Mesothelial cell of epicardium (in vitro differentiated cells): ENCODE measurements around the gene KDM1B. TPM values are rescaled to one million over a fixed set of nuclear protein-coding genes. Genes with fewer than 3 reads are reported as not detected.

ENCODE experiments used
- DNase-seq, 2 experiments: peaks; one replicate each; pipeline ENCODE4 v3.0.0; 2021; ENCODE audit warnings: low spot score in 2 of 2; ENCODE audit not compliant: unreplicated experiment in 2 of 2
- H3K27ac Mint-ChIP-seq: 2 replicates; pipeline ENCODE4 v1.8.0; 2021; ENCODE audit warnings: mixed read lengths
- H3K27me3 Mint-ChIP-seq: 2 replicates; pipeline ENCODE4 v1.8.0; 2021; ENCODE audit warnings: low read depth, mixed read lengths
- H3K36me3 Mint-ChIP-seq: 2 replicates; pipeline ENCODE4 v1.8.0; 2021; ENCODE audit warnings: mixed read lengths
- H3K4me1 Mint-ChIP-seq: 2 replicates; pipeline ENCODE4 v1.8.0; 2021; ENCODE audit warnings: mixed read lengths
- H3K4me3 Mint-ChIP-seq: 2 replicates; pipeline ENCODE4 v1.8.0; 2021; ENCODE audit warnings: mild to moderate bottlenecking, moderate library complexity, mixed read lengths
- H3K9me3 Mint-ChIP-seq: 2 replicates; pipeline ENCODE4 v1.8.0; 2021; ENCODE audit warnings: mixed read lengths
- total RNA-seq: library from RNA; stranded (reverse); gene quantifications from 3 replicates; pipeline ENCODE4 v1.2.1, GENCODE V29; 2021
- TF ChIP-seq, protein P1 (sequence below): fragments of 200-600 bp; sonication (generic); IDR thresholded peaks from one replicate; pipeline ENCODE4 v1.5.0; 2021; ENCODE audit warnings: antibody characterized with exemption; ENCODE audit not compliant: unreplicated experiment

The KDM1B gene
- total RNA-seq, 1 donor from 2014 or later: 16.1 TPM

DNA sequence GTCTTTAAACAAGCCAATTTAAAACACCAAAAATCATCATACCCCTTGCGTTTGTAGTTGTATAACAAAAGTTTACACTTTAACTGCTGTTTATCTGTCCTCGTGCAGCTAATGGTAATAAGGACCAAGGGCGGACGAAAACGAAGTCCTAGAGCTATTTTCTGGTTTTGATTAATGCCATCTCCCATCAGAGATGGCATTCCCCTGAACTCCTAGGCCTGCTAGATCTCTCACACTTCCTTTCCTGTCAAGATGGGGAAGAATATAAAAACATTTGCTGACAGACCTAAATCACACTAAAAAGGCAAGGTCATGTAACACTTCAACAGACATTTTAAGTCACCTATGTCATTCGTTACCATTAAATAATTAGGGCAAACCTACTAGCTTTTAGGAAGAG, 99.6 kb downstream of the KDM1B start:
- no peaks in the 10 kb centered on the region for H3K27me3 Mint-ChIP-seq
- no peaks in the 10 kb centered on the region for H3K9me3 Mint-ChIP-seq
- DNase-seq: no peak
- H3K27ac Mint-ChIP-seq: peak overlapping the region; percentile 5
- H3K4me1 Mint-ChIP-seq: peaks cover 8% of the 10 kb centered on the region
- H3K36me3 Mint-ChIP-seq: peaks cover 41% of the 10 kb centered on the region
- TF ChIP-seq, protein P1, sequence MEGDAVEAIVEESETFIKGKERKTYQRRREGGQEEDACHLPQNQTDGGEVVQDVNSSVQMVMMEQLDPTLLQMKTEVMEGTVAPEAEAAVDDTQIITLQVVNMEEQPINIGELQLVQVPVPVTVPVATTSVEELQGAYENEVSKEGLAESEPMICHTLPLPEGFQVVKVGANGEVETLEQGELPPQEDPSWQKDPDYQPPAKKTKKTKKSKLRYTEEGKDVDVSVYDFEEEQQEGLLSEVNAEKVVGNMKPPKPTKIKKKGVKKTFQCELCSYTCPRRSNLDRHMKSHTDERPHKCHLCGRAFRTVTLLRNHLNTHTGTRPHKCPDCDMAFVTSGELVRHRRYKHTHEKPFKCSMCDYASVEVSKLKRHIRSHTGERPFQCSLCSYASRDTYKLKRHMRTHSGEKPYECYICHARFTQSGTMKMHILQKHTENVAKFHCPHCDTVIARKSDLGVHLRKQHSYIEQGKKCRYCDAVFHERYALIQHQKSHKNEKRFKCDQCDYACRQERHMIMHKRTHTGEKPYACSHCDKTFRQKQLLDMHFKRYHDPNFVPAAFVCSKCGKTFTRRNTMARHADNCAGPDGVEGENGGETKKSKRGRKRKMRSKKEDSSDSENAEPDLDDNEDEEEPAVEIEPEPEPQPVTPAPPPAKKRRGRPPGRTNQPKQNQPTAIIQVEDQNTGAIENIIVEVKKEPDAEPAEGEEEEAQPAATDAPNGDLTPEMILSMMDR: no peak
- H3K4me3 Mint-ChIP-seq: no peak overlapping the region

DNA sequence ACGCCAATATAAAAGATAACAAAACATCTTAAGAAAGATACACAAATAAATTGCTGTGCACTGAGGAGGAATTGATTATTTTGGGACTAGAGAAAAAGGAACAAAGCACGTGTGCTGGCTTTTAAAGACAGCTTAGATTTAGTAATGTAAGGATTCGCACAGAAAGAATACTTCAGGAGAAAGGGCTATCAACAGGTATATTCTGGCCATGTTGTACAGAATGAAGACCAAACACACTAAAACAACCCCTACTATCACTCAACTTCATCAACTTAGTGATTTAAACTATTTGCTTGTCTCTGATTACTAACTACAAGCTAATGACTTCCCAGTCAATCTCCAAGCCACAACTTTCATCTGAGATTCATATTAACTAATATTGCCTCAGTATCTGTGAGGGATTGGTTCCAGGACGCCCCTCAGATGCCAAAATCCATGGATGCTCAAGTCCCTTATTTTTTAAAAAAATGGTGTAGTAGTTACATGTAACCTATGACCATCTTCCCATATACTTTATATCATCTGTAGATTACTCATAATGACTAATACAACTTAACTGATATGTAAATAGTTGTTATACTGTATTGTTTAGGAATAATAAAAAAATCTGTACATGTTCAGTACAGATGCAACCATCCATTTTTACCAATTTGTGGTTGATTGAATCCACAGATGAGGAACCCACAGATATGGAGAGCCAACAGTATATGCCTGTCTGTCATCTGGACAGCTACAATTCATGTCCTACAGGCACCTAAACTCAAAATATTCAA, 104.6 kb downstream of the KDM1B start:
- no peak overlapping the region for H3K4me3 Mint-ChIP-seq
- TF ChIP-seq, protein P1: no peak
- H3K36me3 Mint-ChIP-seq: peaks cover 25% of the 10 kb centered on the region
- H3K27ac Mint-ChIP-seq: peak overlapping the region; percentile 58
- H3K4me1 Mint-ChIP-seq: peaks cover 44% of the 10 kb centered on the region
- H3K9me3 Mint-ChIP-seq: no peaks in the 10 kb centered on the region
- no peaks in the 10 kb centered on the region for H3K27me3 Mint-ChIP-seq
- DNase-seq: no peak

DNA sequence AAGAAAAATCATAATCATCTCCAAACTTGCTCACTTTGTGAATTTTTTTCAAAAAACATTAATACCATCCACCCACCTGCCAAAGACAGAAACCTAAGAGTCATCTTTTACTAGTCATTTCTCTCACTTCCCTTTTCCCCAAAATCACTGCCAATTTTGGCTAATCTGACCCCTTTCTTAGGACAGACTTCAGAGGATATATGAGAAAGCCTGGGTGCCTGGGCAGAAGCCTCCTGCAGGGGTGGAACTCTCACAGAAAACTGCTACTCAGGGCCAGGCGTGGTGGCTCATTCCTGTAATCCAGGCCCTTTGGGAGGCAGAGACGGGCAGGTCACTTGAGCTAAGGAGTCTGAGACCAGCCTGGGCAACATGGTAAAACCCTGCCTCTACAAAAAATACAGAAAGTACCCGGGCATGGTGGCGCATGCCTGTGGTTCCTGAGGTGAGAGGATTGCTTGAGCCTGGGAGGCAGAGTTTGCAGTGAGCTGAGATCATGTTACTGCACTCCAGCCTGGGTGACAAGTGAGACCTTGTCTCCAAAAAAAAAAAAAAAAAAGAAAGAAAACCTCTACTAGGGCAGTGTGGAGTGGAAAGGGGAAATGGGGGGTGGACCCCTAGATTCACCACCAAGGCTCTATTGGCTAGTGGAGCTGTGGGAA, 105.4 kb downstream of the KDM1B start:
- Mint-ChIP-seq H3K4me3 (no peak overlapping the region), H3K27ac (peak overlapping the region; percentile 58), H3K36me3 (peaks cover 19% of the 10 kb centered on the region), H3K27me3 (no peaks in the 10 kb centered on the region), H3K9me3 (no peaks in the 10 kb centered on the region), H3K4me1 (peaks cover 51% of the 10 kb centered on the region)
- TF ChIP-seq, protein P1: no peak
- no peak for DNase-seq

DNA sequence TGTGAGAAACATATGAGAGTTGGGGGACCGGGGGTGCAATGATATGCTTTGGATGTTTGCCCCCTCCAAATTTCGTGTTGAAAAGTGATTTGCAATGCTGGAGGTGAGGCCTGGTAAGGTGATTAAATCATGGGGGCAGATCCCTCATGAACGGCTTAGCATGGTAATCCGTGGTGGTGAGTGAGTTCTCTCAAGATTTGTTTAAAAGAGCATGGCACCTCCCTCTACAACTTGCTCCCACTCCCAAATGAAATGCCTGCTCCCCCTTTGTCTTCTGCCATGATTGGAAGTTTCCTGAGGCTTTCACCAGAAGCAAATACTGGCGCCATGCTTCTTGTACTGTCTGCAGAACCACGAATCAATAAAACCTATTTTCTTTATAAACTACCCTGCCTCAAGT, 106.7 kb downstream of the KDM1B start:
- Mint-ChIP-seq H3K27ac (peak overlapping the region; percentile 83), H3K36me3 (peaks cover 12% of the 10 kb centered on the region), H3K9me3 (no peaks in the 10 kb centered on the region), H3K27me3 (no peaks in the 10 kb centered on the region), H3K4me3 (peak overlapping the region; percentile 88), H3K4me1 (peaks cover 51% of the 10 kb centered on the region)
- TF ChIP-seq, protein P1: no peak
- no peak for DNase-seq

DNA sequence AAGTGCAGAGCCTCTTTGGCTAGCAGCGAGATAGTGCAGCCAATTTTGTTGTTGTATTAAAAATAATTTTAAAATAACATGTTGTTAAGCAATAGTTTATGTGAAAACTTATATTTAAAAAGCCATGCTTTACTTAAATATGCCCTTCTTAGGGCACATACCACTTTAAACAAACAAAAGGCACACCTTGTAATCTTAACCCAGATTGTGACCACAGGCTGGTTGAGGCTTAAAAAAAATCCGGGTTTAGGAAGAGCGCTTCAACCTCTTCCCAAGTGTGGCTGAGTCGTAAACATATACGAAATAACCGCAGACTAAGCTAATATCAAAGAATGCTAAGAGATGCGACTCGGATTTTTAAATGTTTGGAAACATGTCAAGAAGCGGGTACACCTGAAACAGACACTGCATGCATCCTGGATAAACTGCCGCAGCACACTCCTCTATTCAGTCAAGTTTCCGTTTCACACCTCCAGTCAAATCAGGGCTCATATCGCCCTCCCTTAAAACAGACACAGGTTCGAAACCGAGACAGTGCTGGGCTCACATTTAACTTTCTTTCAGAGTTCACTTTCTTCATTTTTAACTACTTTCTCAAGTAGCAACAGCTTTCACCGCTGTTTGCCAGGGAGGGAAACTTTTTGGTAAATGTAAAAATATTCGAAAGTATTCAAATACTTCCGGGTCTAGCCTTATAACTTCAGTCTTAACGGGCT, 107.6 kb downstream of the KDM1B start:
- Mint-ChIP-seq H3K4me1 (peaks cover 51% of the 10 kb centered on the region), H3K9me3 (no peaks in the 10 kb centered on the region), H3K27ac (peak overlapping the region; percentile 97), H3K4me3 (peak overlapping the region; percentile 88), H3K27me3 (no peaks in the 10 kb centered on the region), H3K36me3 (peaks cover 7% of the 10 kb centered on the region)
- TF ChIP-seq, protein P1: no peak
- DNase-seq: no peak
